Stimulated activated effector memory CD8-positive, alpha-beta T cell treated with anti-CD3 and anti-CD28 coated beads, Interleukin-12 subunit alpha, Interleukin-12 subunit beta, amount 100 ng/mL, for 72 hours (primary cell): ENCODE data around the gene PHACTR4.
"Not testable (repeated sequence)": the region's sequence is repeated elsewhere in the genome, so short reads cannot be mapped to it uniquely, and the experiment has no call there.

Experiments used
- ATAC-seq: fragments of 150-1000 bp; cut with Tn5 transposase; 2 replicates; pipeline ENCODE4 v1.10.0; 2021
- DNase-seq, 2 donors: peaks; one replicate each; pipeline ENCODE4 v3.0.0; 2021 to 2022; ENCODE audit warnings: low spot score in 2 of 2
- H3K27ac Mint-ChIP-seq: one replicate; pipeline ENCODE4 v1.8.0; 2022; ENCODE audit warnings: mild to moderate bottlenecking, mixed read lengths
- H3K36me3 Mint-ChIP-seq: one replicate; pipeline ENCODE4 v1.8.0; 2022; ENCODE audit warnings: mild to moderate bottlenecking, mixed read lengths
- H3K4me1 Mint-ChIP-seq: one replicate; pipeline ENCODE4 v1.8.0; 2022; ENCODE audit warnings: mixed read lengths
- H3K4me3 Mint-ChIP-seq: one replicate; pipeline ENCODE4 v1.8.0; 2022; ENCODE audit warnings: mild to moderate bottlenecking, mixed read lengths
- H3K9me3 Mint-ChIP-seq: one replicate; pipeline ENCODE4 v1.8.0; 2022; ENCODE audit warnings: mixed read lengths

The PHACTR4 gene

DNA sequence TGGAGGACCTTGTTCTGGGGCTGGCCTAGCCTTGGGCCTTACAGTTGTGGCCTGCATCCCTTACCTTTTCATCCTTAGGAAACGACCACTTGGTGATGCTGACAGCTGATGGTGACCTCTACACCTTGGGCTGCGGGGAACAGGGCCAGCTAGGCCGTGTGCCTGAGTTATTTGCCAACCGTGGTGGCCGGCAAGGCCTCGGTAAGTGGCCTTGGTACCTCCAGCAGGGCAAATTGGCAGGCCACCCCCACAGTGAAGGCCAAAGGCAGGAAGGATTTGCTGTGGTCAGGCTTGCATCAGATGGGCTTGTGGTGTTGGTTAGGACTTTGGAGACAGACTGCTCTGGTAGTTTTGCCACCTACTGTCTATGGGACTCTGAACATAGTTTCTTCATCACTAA is 165.6 kb downstream of the PHACTR4 start:
- H3K36me3 Mint-ChIP-seq, result peaks cover 95% of the 10 kb centered on the region

GRCh38 chr1:28537457-28538199 is 168.1 kb downstream of the PHACTR4 start:
- ATAC-seq, result no peak
- Mint-ChIP-seq H3K4me3 (no peak overlapping the region), H3K4me1 (no peaks in the 10 kb centered on the region), H3K36me3 (peaks cover 71% of the 10 kb centered on the region), H3K27ac (peak overlapping the region; percentile 76), H3K9me3 (no peaks in the 10 kb centered on the region)
- no peak for DNase-seq

More for the DNA sequence above, 165.6 kb downstream of the PHACTR4 start:
- Mint-ChIP-seq H3K4me1 (no peaks in the 10 kb centered on the region), H3K4me3 (no peak overlapping the region), H3K27ac (no peak overlapping the region), H3K9me3 (no peaks in the 10 kb centered on the region)
- ATAC-seq (no peak), DNase-seq (no peak)

DNA sequence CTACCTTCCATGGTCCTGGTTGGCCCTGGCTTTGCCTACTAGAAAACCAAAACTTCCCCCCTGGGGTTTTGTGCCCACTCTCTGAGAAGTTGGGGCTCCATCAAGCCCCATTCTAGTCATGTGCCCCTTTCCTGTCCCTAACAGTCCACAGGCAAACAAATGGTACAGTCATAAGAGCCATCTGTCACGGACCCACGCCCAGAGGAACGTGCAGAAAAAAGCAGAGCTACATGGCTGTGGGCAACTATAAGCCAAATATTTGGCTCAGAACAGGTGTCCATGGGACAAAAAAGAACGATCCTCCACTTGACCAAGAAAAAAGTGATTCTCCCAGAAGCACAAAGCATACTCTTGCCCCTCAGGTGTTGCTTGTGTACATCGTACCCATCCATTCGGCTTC is 168.7 kb downstream of the PHACTR4 start:
- peaks cover 64% of the 10 kb centered on the region for H3K36me3 Mint-ChIP-seq
- ATAC-seq, result no peak
- no peaks in the 10 kb centered on the region for H3K4me1 Mint-ChIP-seq
- no peak overlapping the region for H3K27ac Mint-ChIP-seq
- H3K9me3 Mint-ChIP-seq, result no peaks in the 10 kb centered on the region
- no peak for DNase-seq
- no peak overlapping the region for H3K4me3 Mint-ChIP-seq

DNA sequence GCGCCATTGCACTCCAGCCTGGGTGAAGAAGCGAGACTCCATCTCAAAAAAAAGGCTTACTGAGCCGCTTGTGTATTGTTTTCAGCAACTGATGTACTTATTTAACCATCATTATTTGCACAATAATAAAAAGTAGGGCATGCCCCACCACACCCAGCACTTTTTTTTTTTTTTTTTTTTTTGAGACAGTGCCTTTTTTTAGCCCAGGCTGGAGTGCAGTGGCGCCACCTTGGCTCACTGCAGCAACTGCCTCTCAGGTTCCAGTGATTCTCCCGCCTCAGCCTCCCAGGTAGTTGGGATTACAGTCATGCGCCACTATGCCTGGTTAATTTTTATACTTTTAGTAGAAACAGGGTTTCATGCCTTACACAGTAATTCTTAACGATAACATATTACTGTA is 171.1 kb downstream of the PHACTR4 start:
- no peaks in the 10 kb centered on the region for H3K9me3 Mint-ChIP-seq
- DNase-seq (no peak), ATAC-seq (no peak)
- peaks cover 41% of the 10 kb centered on the region for H3K36me3 Mint-ChIP-seq
- no peak overlapping the region for H3K4me3 Mint-ChIP-seq
- H3K4me1 Mint-ChIP-seq, result no peaks in the 10 kb centered on the region
- no peak overlapping the region for H3K27ac Mint-ChIP-seq

GRCh38 chr1:28541414-28542015 is 172.0 kb downstream of the PHACTR4 start:
- H3K4me3 Mint-ChIP-seq, DNase-seq, H3K9me3 Mint-ChIP-seq, H3K27ac Mint-ChIP-seq, ATAC-seq, H3K4me1 Mint-ChIP-seq: not testable (repeated sequence)
- H3K36me3 Mint-ChIP-seq, result peaks cover 32% of the 10 kb centered on the region

- H3K36me3 Mint-ChIP-seq, result no peaks in the 10 kb centered on the region
- no peaks in the 10 kb centered on the region for H3K9me3 Mint-ChIP-seq
- ATAC-seq, result no peak
- no peak for DNase-seq
- H3K27ac Mint-ChIP-seq, result no peak overlapping the region
- H3K4me1 Mint-ChIP-seq, result no peaks in the 10 kb centered on the region
- no peak overlapping the region for H3K4me3 Mint-ChIP-seq
Measured at GRCh38 chr1:28545246-28545628, 175.7 kb downstream of the PHACTR4 start.

- Mint-ChIP-seq H3K9me3 (no peaks in the 10 kb centered on the region), H3K27ac (no peak overlapping the region)
Measured at GRCh38 chr1:28548318-28548717, 178.8 kb downstream of the PHACTR4 start.

More at GRCh38 chr1:28548318-28548717, 178.8 kb downstream of the PHACTR4 start:
- peaks cover 11% of the 10 kb centered on the region for H3K36me3 Mint-ChIP-seq
- no peak for DNase-seq
- no peak for ATAC-seq
- H3K4me1 Mint-ChIP-seq, result peaks cover 9% of the 10 kb centered on the region
- H3K4me3 Mint-ChIP-seq, result no peak overlapping the region
